Astrocyte (in vitro differentiated cells and primary cell): ENCODE measurements around the gene FAM107B. TPM values are rescaled to one million over a fixed set of nuclear protein-coding genes. Genes with fewer than 3 reads are reported as not detected.

Experiments
- DNase-seq: peaks from one replicate; pipeline ENCODE4 v3.0.0-alpha.2; 2010; ENCODE audit warnings: low read depth
- FAIRE-seq: peaks from 2 replicates; lab custom pipeline; 2011; peaks lifted over from hg19 to GRCh38; lab: Jason Lieb, UNC
- H2AFZ ChIP-seq: 2 replicates; pipeline ENCODE4 v1.6.0; 2012; ENCODE audit warnings: low read depth, low read length, inconsistent platforms
- H3K27ac ChIP-seq: 2 replicates; pipeline ENCODE4 v1.5.1; 2011; ENCODE audit warnings: low read depth, low read length, inconsistent platforms
- H3K27me3 ChIP-seq: 2 replicates; pipeline ENCODE4 v1.6.0; 2011; ENCODE audit warnings: low read length, inconsistent platforms; ENCODE audit not compliant: insufficient read depth
- H3K36me3 ChIP-seq: 2 replicates; pipeline ENCODE4 v1.5.1; 2011; ENCODE audit warnings: low read length, inconsistent platforms; ENCODE audit not compliant: insufficient read depth
- H3K4me1 ChIP-seq: 2 replicates; pipeline ENCODE4 v1.5.1; 2011; ENCODE audit warnings: low read length, inconsistent platforms; ENCODE audit not compliant: insufficient read depth
- H3K4me2 ChIP-seq: 2 replicates; pipeline ENCODE4 v1.6.0; 2012; ENCODE audit warnings: low read length, inconsistent platforms
- H3K4me3 ChIP-seq: 2 replicates; pipeline ENCODE4 v1.5.1; 2011; ENCODE audit warnings: low read depth, mild to moderate bottlenecking, low read length, inconsistent platforms; ENCODE audit not compliant: insufficient read depth
- H3K79me2 ChIP-seq: 2 replicates; pipeline ENCODE4 v1.6.0; 2012; ENCODE audit warnings: mild to moderate bottlenecking, low read length, inconsistent platforms; ENCODE audit not compliant: insufficient read depth
- H3K9ac ChIP-seq: 2 replicates; pipeline ENCODE4 v1.6.0; 2012; ENCODE audit warnings: mild to moderate bottlenecking, low read length, inconsistent platforms
- H3K9me3 ChIP-seq: 2 replicates; pipeline ENCODE4 v1.5.1; 2012; ENCODE audit warnings: low read depth, mild to moderate bottlenecking, low read length, inconsistent platforms; ENCODE audit not compliant: insufficient read depth
- H4K20me1 ChIP-seq: 2 replicates; pipeline ENCODE4 v1.6.0; 2012; ENCODE audit warnings: low read length, inconsistent platforms; ENCODE audit not compliant: insufficient read depth
- H3K27ac Mint-ChIP-seq: one replicate; pipeline ENCODE4 v1.8.0; 2021; ENCODE audit warnings: mild to moderate bottlenecking, mixed read lengths; ENCODE audit not compliant: unreplicated experiment
- H3K27me3 Mint-ChIP-seq: one replicate; pipeline ENCODE4 v1.8.0; 2021; ENCODE audit warnings: low read depth, mixed read lengths; ENCODE audit not compliant: unreplicated experiment
- H3K36me3 Mint-ChIP-seq: one replicate; pipeline ENCODE4 v1.8.0; 2021; ENCODE audit warnings: low read depth, mixed read lengths; ENCODE audit not compliant: unreplicated experiment
- H3K4me1 Mint-ChIP-seq: one replicate; pipeline ENCODE4 v1.8.0; 2021; ENCODE audit warnings: low read depth, mixed read lengths; ENCODE audit not compliant: unreplicated experiment
- H3K4me3 Mint-ChIP-seq: one replicate; pipeline ENCODE4 v1.8.0; 2021; ENCODE audit warnings: mild to moderate bottlenecking, moderate library complexity, mixed read lengths; ENCODE audit not compliant: unreplicated experiment
- H3K9me3 Mint-ChIP-seq: one replicate; pipeline ENCODE4 v1.8.0; 2021; ENCODE audit warnings: mild to moderate bottlenecking, mixed read lengths; ENCODE audit not compliant: unreplicated experiment
- EZH2 ChIP-seq: IDR thresholded peaks from 2 replicates; pipeline ENCODE4 v1.6.1; 2012; ENCODE audit warnings: mild to moderate bottlenecking, low read length, inconsistent platforms; ENCODE audit not compliant: insufficient read depth
- total RNA-seq: library from RNA; stranded (reverse); gene quantifications from 2 replicates; pipeline ENCODE4 v1.2.1, GENCODE V29; 2021
- TF ChIP-seq, protein P1 (sequence below): IDR thresholded peaks from 2 replicates; pipeline ENCODE4 v1.5.1; 2011; ENCODE audit warnings: low read depth, mild to moderate bottlenecking, inconsistent platforms, low read length, moderate library complexity; ENCODE audit not compliant: insufficient read depth

Gene FAM107B
- total RNA-seq, 1 donor from 2014 or later = 36.0 TPM

DNA sequence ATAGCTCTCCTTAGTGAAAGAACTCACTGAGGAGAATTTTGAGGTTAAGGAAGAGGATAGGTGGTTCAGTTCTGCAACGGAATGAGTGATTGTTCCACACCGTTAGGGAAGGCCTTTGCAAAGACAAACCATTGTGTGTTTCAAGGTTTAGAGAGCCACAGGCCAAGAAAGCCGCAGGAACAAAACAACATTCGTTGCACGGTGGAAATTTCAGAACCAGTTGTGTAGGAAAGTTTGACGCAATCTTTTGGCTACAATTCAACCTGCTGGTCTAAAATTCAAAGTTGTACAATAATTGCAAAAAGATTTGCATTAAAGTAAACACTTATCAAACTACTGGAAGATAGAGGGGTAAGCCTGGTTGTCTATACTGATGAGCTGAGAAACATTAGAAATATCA lies 91.4 kb downstream of the FAM107B start:
- DNase-seq = no peak

DNA sequence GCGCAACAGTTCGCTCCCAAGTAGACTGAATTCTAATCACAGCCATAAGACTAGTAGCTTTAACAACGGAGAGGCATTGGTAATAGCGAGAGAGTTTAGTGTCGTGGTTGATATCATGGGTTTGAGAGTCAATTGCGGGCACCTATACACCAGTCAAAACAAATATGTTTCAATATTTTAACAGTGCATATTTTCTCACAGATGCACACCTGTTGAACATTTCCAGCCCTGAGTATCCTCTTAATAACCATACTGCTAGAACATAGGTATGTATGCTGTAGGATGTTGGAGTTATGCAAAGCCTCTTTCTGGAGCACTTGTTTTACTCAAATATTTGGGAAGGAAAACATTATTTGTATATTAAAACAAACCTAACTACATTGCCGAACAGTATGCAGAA lies 92.9 kb downstream of the FAM107B start:
- no peaks in the 10 kb centered on the region for H3K36me3 Mint-ChIP-seq
- peaks cover 7% of the 10 kb centered on the region for H3K4me1 ChIP-seq
- no peaks in the 10 kb centered on the region for H3K27me3 ChIP-seq
- DNase-seq (no peak), FAIRE-seq (no peak)
- H3K36me3 ChIP-seq = no peaks in the 10 kb centered on the region
- peaks cover 10% of the 10 kb centered on the region for H3K27me3 Mint-ChIP-seq
- TF ChIP-seq, protein P1, sequence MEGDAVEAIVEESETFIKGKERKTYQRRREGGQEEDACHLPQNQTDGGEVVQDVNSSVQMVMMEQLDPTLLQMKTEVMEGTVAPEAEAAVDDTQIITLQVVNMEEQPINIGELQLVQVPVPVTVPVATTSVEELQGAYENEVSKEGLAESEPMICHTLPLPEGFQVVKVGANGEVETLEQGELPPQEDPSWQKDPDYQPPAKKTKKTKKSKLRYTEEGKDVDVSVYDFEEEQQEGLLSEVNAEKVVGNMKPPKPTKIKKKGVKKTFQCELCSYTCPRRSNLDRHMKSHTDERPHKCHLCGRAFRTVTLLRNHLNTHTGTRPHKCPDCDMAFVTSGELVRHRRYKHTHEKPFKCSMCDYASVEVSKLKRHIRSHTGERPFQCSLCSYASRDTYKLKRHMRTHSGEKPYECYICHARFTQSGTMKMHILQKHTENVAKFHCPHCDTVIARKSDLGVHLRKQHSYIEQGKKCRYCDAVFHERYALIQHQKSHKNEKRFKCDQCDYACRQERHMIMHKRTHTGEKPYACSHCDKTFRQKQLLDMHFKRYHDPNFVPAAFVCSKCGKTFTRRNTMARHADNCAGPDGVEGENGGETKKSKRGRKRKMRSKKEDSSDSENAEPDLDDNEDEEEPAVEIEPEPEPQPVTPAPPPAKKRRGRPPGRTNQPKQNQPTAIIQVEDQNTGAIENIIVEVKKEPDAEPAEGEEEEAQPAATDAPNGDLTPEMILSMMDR = no peak
- TF ChIP-seq EZH2 = no peak
- no peak overlapping the region for H3K4me2 ChIP-seq
- H3K27ac Mint-ChIP-seq = no peak overlapping the region
- no peak overlapping the region for H3K9ac ChIP-seq
- H2AFZ ChIP-seq = no peak overlapping the region
- no peak overlapping the region for H3K27ac ChIP-seq
- no peaks in the 10 kb centered on the region for H3K79me2 ChIP-seq
- H3K9me3 ChIP-seq = no peaks in the 10 kb centered on the region
- peaks cover 4% of the 10 kb centered on the region for H3K9me3 Mint-ChIP-seq
- no peak overlapping the region for H3K4me3 ChIP-seq
- peaks cover 9% of the 10 kb centered on the region for H3K4me1 Mint-ChIP-seq
- H3K4me3 Mint-ChIP-seq = no peak overlapping the region
- no peaks in the 10 kb centered on the region for H4K20me1 ChIP-seq

More for the DNA sequence above, 91.4 kb downstream of the FAM107B start:
- no peaks in the 10 kb centered on the region for H3K36me3 ChIP-seq
- no peak for FAIRE-seq
- no peak overlapping the region for H3K4me2 ChIP-seq
- Mint-ChIP-seq H3K9me3 (peaks cover 4% of the 10 kb centered on the region), H3K36me3 (no peaks in the 10 kb centered on the region), H3K4me1 (peaks cover 21% of the 10 kb centered on the region), H3K4me3 (no peak overlapping the region), H3K27me3 (peaks cover 4% of the 10 kb centered on the region), H3K27ac (no peak overlapping the region)
- no peaks in the 10 kb centered on the region for H3K9me3 ChIP-seq
- no peaks in the 10 kb centered on the region for H3K27me3 ChIP-seq
- no peak overlapping the region for H3K27ac ChIP-seq
- H3K4me3 ChIP-seq = no peak overlapping the region
- peaks cover 10% of the 10 kb centered on the region for H3K4me1 ChIP-seq
- H4K20me1 ChIP-seq = no peaks in the 10 kb centered on the region
- TF ChIP-seq, protein P1 = no peak
- no peak for TF ChIP-seq EZH2
- H2AFZ ChIP-seq = no peak overlapping the region
- H3K79me2 ChIP-seq = no peaks in the 10 kb centered on the region
- no peak overlapping the region for H3K9ac ChIP-seq

DNA sequence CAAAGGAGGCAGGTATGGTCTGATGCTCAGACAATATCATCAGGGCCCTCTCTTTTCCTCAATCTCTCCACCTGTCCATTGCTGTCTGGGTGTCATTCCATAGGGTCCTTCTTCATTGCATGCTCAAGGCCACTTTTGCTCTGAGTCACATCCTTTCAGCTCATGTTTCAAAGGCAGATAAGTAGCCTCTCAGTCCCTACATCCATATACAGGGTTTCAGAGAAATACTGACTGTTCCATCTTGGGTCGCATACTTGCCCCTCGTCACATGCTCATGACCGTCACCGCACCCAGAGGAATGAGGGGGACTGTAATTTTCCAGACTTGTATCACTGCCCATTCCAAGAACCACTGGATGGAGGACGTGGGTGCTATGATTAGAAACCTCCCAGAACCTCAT lies 93.4 kb downstream of the FAM107B start:
- H3K4me2 ChIP-seq = no peak overlapping the region
- Mint-ChIP-seq H3K27me3 (peaks cover 11% of the 10 kb centered on the region), H3K4me1 (peaks cover 8% of the 10 kb centered on the region), H3K4me3 (no peak overlapping the region), H3K27ac (no peak overlapping the region), H3K36me3 (no peaks in the 10 kb centered on the region), H3K9me3 (peaks cover 4% of the 10 kb centered on the region)
- H4K20me1 ChIP-seq = no peaks in the 10 kb centered on the region
- no peaks in the 10 kb centered on the region for H3K27me3 ChIP-seq
- no peak for TF ChIP-seq EZH2
- TF ChIP-seq, protein P1 = no peak
- no peak for DNase-seq
- no peak overlapping the region for H3K27ac ChIP-seq
- no peak for FAIRE-seq
- H3K4me1 ChIP-seq = peaks cover 7% of the 10 kb centered on the region
- no peaks in the 10 kb centered on the region for H3K36me3 ChIP-seq
- no peak overlapping the region for H3K4me3 ChIP-seq
- H2AFZ ChIP-seq = peak overlapping the region; percentile 15
- H3K9ac ChIP-seq = no peak overlapping the region
- H3K79me2 ChIP-seq = no peaks in the 10 kb centered on the region
- no peaks in the 10 kb centered on the region for H3K9me3 ChIP-seq
